ENCODE results near the gene NADK2. TPM values are rescaled to one million over a fixed set of nuclear protein-coding genes. Genes with fewer than 3 reads are reported as not detected.

NADK2 gene
- total RNA-seq, 1 donor from 2014 or later: 20.7 TPM

- H3K79me2 ChIP-seq (ENCODE audit: insufficient read depth, low read length): no peaks in the 10 kb centered on the region
Observed at GRCh38 chr5:36281626-36282025, 39.9 kb upstream of the NADK2 start.

GRCh38 chr5:36279054-36279698, 37.5 kb upstream of the NADK2 start:
- Mint-ChIP-seq H3K4me1 (ENCODE audit: low read depth, unreplicated experiment) (peaks cover 18% of the 10 kb centered on the region), H3K9me3 (ENCODE audit: unreplicated experiment) (no peaks in the 10 kb centered on the region), H3K4me3 (ENCODE audit: unreplicated experiment) (no peak overlapping the region), H3K36me3 (ENCODE audit: low read depth, unreplicated experiment) (no peaks in the 10 kb centered on the region), H3K27ac (ENCODE audit: unreplicated experiment) (no peak overlapping the region), H3K27me3 (ENCODE audit: low read depth, unreplicated experiment) (peaks cover 1% of the 10 kb centered on the region)
- Histone ChIP-seq H3K79me2 (ENCODE audit: insufficient read depth, low read length) (no peaks in the 10 kb centered on the region), H3K9me3 (ENCODE audit: insufficient read depth, low read depth, low read length) (no peaks in the 10 kb centered on the region), H4K20me1 (ENCODE audit: insufficient read depth, low read length) (no peaks in the 10 kb centered on the region), H3K27ac (ENCODE audit: low read depth, low read length) (no peak overlapping the region), H3K27me3 (ENCODE audit: insufficient read depth, low read length) (no peaks in the 10 kb centered on the region), H3K36me3 (ENCODE audit: insufficient read depth, low read length) (no peaks in the 10 kb centered on the region), H2AFZ (ENCODE audit: low read depth, low read length) (no peak overlapping the region), H3K4me1 (ENCODE audit: insufficient read depth, low read length) (no peaks in the 10 kb centered on the region), H3K4me2 (ENCODE audit: low read length) (no peak overlapping the region), H3K9ac (ENCODE audit: low read length) (no peak overlapping the region), H3K4me3 (ENCODE audit: insufficient read depth, low read depth, low read length) (no peak overlapping the region)
- DNase-seq (ENCODE audit: low read depth) (peak; percentile 35), FAIRE-seq (no peak)
- TF ChIP-seq EZH2 (IDR thresholded peaks at IDR 0.05; ENCODE audit: insufficient read depth, low read length) (no peak), CTCF (IDR thresholded peaks at IDR 0.05; ENCODE audit: insufficient read depth, low read depth, low read length) (no peak)

More at GRCh38 chr5:36281626-36282025, 39.9 kb upstream of the NADK2 start:
- no peaks in the 10 kb centered on the region for H3K36me3 ChIP-seq (ENCODE audit: insufficient read depth, low read length)
- no peak for FAIRE-seq
- Mint-ChIP-seq H3K36me3 (ENCODE audit: low read depth, unreplicated experiment) (no peaks in the 10 kb centered on the region), H3K4me3 (ENCODE audit: unreplicated experiment) (no peak overlapping the region), H3K27me3 (ENCODE audit: low read depth, unreplicated experiment) (peaks cover 1% of the 10 kb centered on the region), H3K9me3 (ENCODE audit: unreplicated experiment) (no peaks in the 10 kb centered on the region), H3K4me1 (ENCODE audit: low read depth, unreplicated experiment) (peaks cover 18% of the 10 kb centered on the region), H3K27ac (ENCODE audit: unreplicated experiment) (no peak overlapping the region)
- no peak overlapping the region for H3K9ac ChIP-seq (ENCODE audit: low read length)
- no peaks in the 10 kb centered on the region for H3K4me1 ChIP-seq (ENCODE audit: insufficient read depth, low read length)
- H3K4me3 ChIP-seq (ENCODE audit: insufficient read depth, low read depth, low read length): no peak overlapping the region
- H3K9me3 ChIP-seq (ENCODE audit: insufficient read depth, low read depth, low read length): no peaks in the 10 kb centered on the region
- no peak overlapping the region for H3K4me2 ChIP-seq (ENCODE audit: low read length)
- TF ChIP-seq EZH2 (IDR thresholded peaks at IDR 0.05; ENCODE audit: insufficient read depth, low read length): no peak
- no peak for TF ChIP-seq CTCF (IDR thresholded peaks at IDR 0.05; ENCODE audit: insufficient read depth, low read depth, low read length)
- H3K27ac ChIP-seq (ENCODE audit: low read depth, low read length): no peak overlapping the region
- DNase-seq (ENCODE audit: low read depth): no peak
- no peaks in the 10 kb centered on the region for H3K27me3 ChIP-seq (ENCODE audit: insufficient read depth, low read length)
- H4K20me1 ChIP-seq (ENCODE audit: insufficient read depth, low read length): no peaks in the 10 kb centered on the region
- no peak overlapping the region for H2AFZ ChIP-seq (ENCODE audit: low read depth, low read length)

GRCh38 chr5:36277521-36278176, 35.9 kb upstream of the NADK2 start:
- Histone ChIP-seq H3K4me2 (ENCODE audit: low read length) (no peak overlapping the region), H3K4me3 (ENCODE audit: insufficient read depth, low read depth, low read length) (no peak overlapping the region), H3K4me1 (ENCODE audit: insufficient read depth, low read length) (no peaks in the 10 kb centered on the region), H3K79me2 (ENCODE audit: insufficient read depth, low read length) (no peaks in the 10 kb centered on the region), H3K36me3 (ENCODE audit: insufficient read depth, low read length) (no peaks in the 10 kb centered on the region), H2AFZ (ENCODE audit: low read depth, low read length) (no peak overlapping the region), H3K9ac (ENCODE audit: low read length) (no peak overlapping the region), H3K27ac (ENCODE audit: low read depth, low read length) (no peak overlapping the region), H3K9me3 (ENCODE audit: insufficient read depth, low read depth, low read length) (no peaks in the 10 kb centered on the region), H4K20me1 (ENCODE audit: insufficient read depth, low read length) (no peaks in the 10 kb centered on the region), H3K27me3 (ENCODE audit: insufficient read depth, low read length) (no peaks in the 10 kb centered on the region)
- Mint-ChIP-seq H3K36me3 (ENCODE audit: low read depth, unreplicated experiment) (no peaks in the 10 kb centered on the region), H3K9me3 (ENCODE audit: unreplicated experiment) (no peaks in the 10 kb centered on the region), H3K27ac (ENCODE audit: unreplicated experiment) (no peak overlapping the region), H3K4me1 (ENCODE audit: low read depth, unreplicated experiment) (peaks cover 18% of the 10 kb centered on the region), H3K4me3 (ENCODE audit: unreplicated experiment) (no peak overlapping the region), H3K27me3 (ENCODE audit: low read depth, unreplicated experiment) (peaks cover 1% of the 10 kb centered on the region)
- DNase-seq (ENCODE audit: low read depth) (no peak), FAIRE-seq (no peak)
- TF ChIP-seq EZH2 (IDR thresholded peaks at IDR 0.05; ENCODE audit: insufficient read depth, low read length): no peak
- no peak for TF ChIP-seq CTCF (IDR thresholded peaks at IDR 0.05; ENCODE audit: insufficient read depth, low read depth, low read length)

All from astrocyte (in vitro differentiated cells and primary cell).